ENCODE measurements around the gene LRTM1.

GRCh38 chr3:54940971-54941370 lies 13.1 kb upstream of the LRTM1 start:
- TF ChIP-seq CTCF (IDR thresholded peaks at IDR 0.05) (no peak), EP300 (IDR thresholded peaks at IDR 0.05) (no peak)

All from sigmoid colon (tissue), 4 donors.